H9 (cell line): ENCODE results near the gene DTD1. TPM values are rescaled to one million over a fixed set of nuclear protein-coding genes. Genes with fewer than 3 reads are reported as not detected.

Experiments used
- DNase-seq: peaks from one replicate; pipeline ENCODE4 v3.0.0-alpha.2; 2017
- H2AFZ ChIP-seq: one replicate; pipeline ENCODE4 v1.6.1; 2013; ENCODE audit warnings: mild to moderate bottlenecking, low read length, control low read depth, moderate library complexity
- H2AK5ac ChIP-seq: 2 replicates; pipeline ENCODE4 v1.6.1; 2013; ENCODE audit warnings: low read length, control low read depth, mixed read lengths; ENCODE audit not compliant: insufficient read length
- H2BK120ac ChIP-seq: one replicate; pipeline ENCODE4 v1.6.1; 2013; ENCODE audit warnings: low read depth, mild to moderate bottlenecking, low read length, control low read depth, inconsistent platforms; ENCODE audit not compliant: poor library complexity, severe bottlenecking
- H2BK12ac ChIP-seq: 2 replicates; pipeline ENCODE4 v1.6.1; 2013; ENCODE audit warnings: low read length, control low read depth, mixed read lengths, low read depth; ENCODE audit not compliant: insufficient read length
- H2BK15ac ChIP-seq: 2 replicates; pipeline ENCODE4 v1.6.1; 2013; ENCODE audit warnings: low read depth, low read length, control low read depth
- H2BK20ac ChIP-seq: one replicate; pipeline ENCODE4 v1.6.1; 2013; ENCODE audit warnings: low read depth, mild to moderate bottlenecking, low read length, control low read depth, inconsistent platforms; ENCODE audit not compliant: poor library complexity, severe bottlenecking
- H2BK5ac ChIP-seq: 2 replicates; pipeline ENCODE4 v1.6.1; 2013; ENCODE audit warnings: low read length, control low read depth, mixed read lengths; ENCODE audit not compliant: insufficient read length
- H3K14ac ChIP-seq: 2 replicates; pipeline ENCODE4 v1.6.1; 2013; ENCODE audit warnings: low read length, control low read depth; ENCODE audit not compliant: insufficient read depth
- H3K18ac ChIP-seq: 2 replicates; pipeline ENCODE4 v1.6.1; 2013; ENCODE audit warnings: low read depth, mild to moderate bottlenecking, mixed read lengths, low read length, control low read depth; ENCODE audit not compliant: insufficient read length
- H3K23ac ChIP-seq: 2 replicates; pipeline ENCODE4 v1.6.1; 2013; ENCODE audit warnings: low read length, control low read depth, mixed read lengths, low read depth; ENCODE audit not compliant: insufficient read length
- H3K23me2 ChIP-seq: 2 replicates; pipeline ENCODE4 v1.6.1; 2013; ENCODE audit warnings: low read depth, mild to moderate bottlenecking, mixed read lengths, low read length, control low read depth; ENCODE audit not compliant: insufficient read length, poor library complexity, severe bottlenecking
- H3K27ac ChIP-seq: 2 replicates; pipeline ENCODE4 v1.5.1; 2013; ENCODE audit warnings: low read length, control low read depth, mixed read lengths, low read depth; ENCODE audit not compliant: insufficient read length
- H3K27me3 ChIP-seq: 2 replicates; pipeline ENCODE4 v1.6.1; 2013; ENCODE audit warnings: low read length, control low read depth, inconsistent platforms; ENCODE audit not compliant: insufficient read depth
- H3K4ac ChIP-seq: 2 replicates; pipeline ENCODE4 v1.6.1; 2013; ENCODE audit warnings: low read depth, mild to moderate bottlenecking, control low read depth, inconsistent platforms, low read length, moderate library complexity
- H3K4me1 ChIP-seq: 2 replicates; pipeline ENCODE4 v1.6.1; 2013; ENCODE audit warnings: low read length, control low read depth, inconsistent platforms; ENCODE audit not compliant: insufficient read depth
- H3K4me2 ChIP-seq: 2 replicates; pipeline ENCODE4 v1.6.1; 2013; ENCODE audit warnings: low read length, control low read depth, mixed read lengths; ENCODE audit not compliant: insufficient read length, insufficient read depth
- H3K56ac ChIP-seq: 2 replicates; pipeline ENCODE4 v1.6.1; 2013; ENCODE audit warnings: low read depth, mild to moderate bottlenecking, mixed read lengths, low read length, control low read depth; ENCODE audit not compliant: insufficient read length
- H3K79me1 ChIP-seq: 2 replicates; pipeline ENCODE4 v1.6.1; 2013; ENCODE audit warnings: low read depth, mild to moderate bottlenecking, moderate library complexity, low read length, control low read depth, inconsistent platforms; ENCODE audit not compliant: insufficient read depth, poor library complexity, severe bottlenecking
- H3K79me2 ChIP-seq: 2 replicates; pipeline ENCODE4 v1.6.1; 2013; ENCODE audit warnings: low read length, control low read depth, inconsistent platforms; ENCODE audit not compliant: insufficient read depth
- H3K9ac ChIP-seq: 2 replicates; pipeline ENCODE4 v1.6.1; 2013; ENCODE audit warnings: low read length, control low read depth, mixed read lengths; ENCODE audit not compliant: insufficient read length; ENCODE audit errors: extremely low read depth
- H3K9me3 ChIP-seq: one replicate; pipeline ENCODE4 v1.6.1; 2013; ENCODE audit warnings: low read depth, low read length, inconsistent platforms; ENCODE audit not compliant: control insufficient read depth
- H3T11ph ChIP-seq: one replicate; pipeline ENCODE4 v1.6.1; 2013; ENCODE audit warnings: mild to moderate bottlenecking, low read length, control low read depth, inconsistent platforms
- H4K20me1 ChIP-seq: one replicate; pipeline ENCODE4 v1.6.1; 2013; ENCODE audit not compliant: control insufficient read depth, insufficient read length, insufficient read depth
- H4K5ac ChIP-seq: 2 replicates; pipeline ENCODE4 v1.6.1; 2013; ENCODE audit warnings: low read depth, mild to moderate bottlenecking, mixed read lengths, low read length, control low read depth; ENCODE audit not compliant: insufficient read length
- H4K8ac ChIP-seq: replicated peaks from 2 replicates; pipeline ENCODE4 v1.6.1; 2013; ENCODE audit warnings: low read length, control low read depth, mixed read lengths, low read depth; ENCODE audit not compliant: insufficient read length
- H4K91ac ChIP-seq: 2 replicates; pipeline ENCODE4 v1.6.1; 2013; ENCODE audit warnings: low read depth, mild to moderate bottlenecking, moderate library complexity, mixed read lengths, low read length, control low read depth; ENCODE audit not compliant: insufficient read length
- H3K27ac Mint-ChIP-seq, 3 experiments: 2 replicates in 2 of 3; 3 replicates in 1 of 3; pipeline ENCODE4 v1.8.0; 2020 to 2021; ENCODE audit warnings: mixed read lengths in 3 of 3, mild to moderate bottlenecking in 1 of 3, moderate library complexity in 1 of 3
- H3K27me3 Mint-ChIP-seq: 2 replicates; pipeline ENCODE4 v1.8.0; 2021; ENCODE audit warnings: low read depth, mild to moderate bottlenecking, moderate library complexity, mixed read lengths
- H3K36me3 Mint-ChIP-seq, 3 experiments: 2 replicates in 2 of 3; 3 replicates in 1 of 3; pipeline ENCODE4 v1.8.0; 2020 to 2021; ENCODE audit warnings: low read depth in 3 of 3, mixed read lengths in 3 of 3; ENCODE audit not compliant: insufficient read depth in 1 of 3
- H3K4me1 Mint-ChIP-seq, 2 experiments: 2 replicates each; pipeline ENCODE4 v1.8.0; 2020; ENCODE audit warnings: mixed read lengths in 2 of 2
- H3K4me3 Mint-ChIP-seq, 2 experiments: 2 replicates in 1 of 2; 3 replicates in 1 of 2; pipeline ENCODE4 v1.8.0; 2020 to 2021; ENCODE audit warnings: mild to moderate bottlenecking in 2 of 2, mixed read lengths in 2 of 2, moderate library complexity in 1 of 2
- H3K9me3 Mint-ChIP-seq, 2 experiments: 2 replicates in 1 of 2; 3 replicates in 1 of 2; pipeline ENCODE4 v1.8.0; 2020; ENCODE audit warnings: mild to moderate bottlenecking in 2 of 2, mixed read lengths in 2 of 2, moderate library complexity in 1 of 2
- CTCF ChIP-seq: fragments of 200-600 bp; sonication (generic); conservative IDR thresholded peaks from 3 replicates; pipeline ENCODE4 v1.8.0; 2021; ENCODE audit warnings: antibody characterized with exemption, mild to moderate bottlenecking
- WGBS: extraction: QIAGEN DNeasy Blood & Tissue Kit; methylation state at CpG from one replicate; pipeline ENCODE4 v1.1.7; 2013; ENCODE audit warnings: missing lambda C conversion rate, low lambda C conversion rate, mixed read lengths; ENCODE audit not compliant: insufficient read length; ENCODE audit errors: extremely low coverage; 5-methylcytosine and 5-hydroxymethylcytosine counted together
- total RNA-seq: library from RNA; stranded (reverse); gene quantifications from 2 replicates; pipeline ENCODE4 v1.2.1, GENCODE V29; 2021

Gene DTD1
- total RNA-seq, 1 experiment from 2014 or later = 62.0 TPM

GRCh38 chr20:18613553-18613952 lies 25.7 kb downstream of the DTD1 start:
- H3K9ac ChIP-seq = no peak overlapping the region
- no peak for TF ChIP-seq CTCF
- no peak overlapping the region for H4K91ac ChIP-seq
- DNase-seq = no peak
- H2BK15ac ChIP-seq = no peak overlapping the region
- H4K20me1 ChIP-seq = no peaks in the 10 kb centered on the region
- no peak overlapping the region for H3K23ac ChIP-seq
- no peaks in the 10 kb centered on the region; the same call in 1 of the 2 replicates for H3K27me3 ChIP-seq
- no peak overlapping the region for H3T11ph ChIP-seq
- 0 out of 2 replicates have a peak, but pooled peaks cover 2% of the 10 kb centered on the region for H3K4me1 ChIP-seq
- H3K79me2 ChIP-seq = no peaks in the 10 kb centered on the region
- no peak overlapping the region for H2BK120ac ChIP-seq
- no peak overlapping the region for H3K4me2 ChIP-seq
- no peak overlapping the region for H2BK20ac ChIP-seq
- Mint-ChIP-seq H3K4me1 (peaks cover 3 to 10% of the 10 kb centered on the region in 2 experiments), H3K4me3 (no peak overlapping the region), H3K27ac (peak overlapping the region in 1 of 3 experiments; percentile 13; a peak in 1 of 7 replicates), H3K27me3 (no peaks in the 10 kb centered on the region; the same call in 1 of the 2 replicates), H3K36me3 (peaks cover 4 to 10% (median 7%) of the 10 kb centered on the region in 3 experiments; a peak in 5 of 7 replicates), H3K9me3 (no peaks in the 10 kb centered on the region)
- H2BK12ac ChIP-seq = no peak overlapping the region
- no peak overlapping the region for H4K5ac ChIP-seq
- no peak overlapping the region for H3K14ac ChIP-seq
- H3K18ac ChIP-seq = no peak overlapping the region
- H3K56ac ChIP-seq = no peak overlapping the region
- no peak overlapping the region for H2AFZ ChIP-seq
- H3K79me1 ChIP-seq = no peaks in the 10 kb centered on the region
- H3K27ac ChIP-seq = no peak overlapping the region
- H3K23me2 ChIP-seq = no peaks in the 10 kb centered on the region
- no peak overlapping the region for H2AK5ac ChIP-seq
- H2BK5ac ChIP-seq = no peak overlapping the region
- WGBS = no CpG with 5 or more reads among the region's 2 CpGs
- H3K9me3 ChIP-seq = no peaks in the 10 kb centered on the region
- H4K8ac ChIP-seq = no peak overlapping the region
- H3K4ac ChIP-seq = no peak overlapping the region
